ENCODE data around the gene HSD17B2.
A peak's percentile ranks its signal among the peaks of the same experiment; 100 is the strongest.
"Not testable (repeated sequence)": the region's sequence is repeated elsewhere in the genome, so short reads cannot be mapped to it uniquely, and the experiment has no call there.

HSD17B2 gene

DNA sequence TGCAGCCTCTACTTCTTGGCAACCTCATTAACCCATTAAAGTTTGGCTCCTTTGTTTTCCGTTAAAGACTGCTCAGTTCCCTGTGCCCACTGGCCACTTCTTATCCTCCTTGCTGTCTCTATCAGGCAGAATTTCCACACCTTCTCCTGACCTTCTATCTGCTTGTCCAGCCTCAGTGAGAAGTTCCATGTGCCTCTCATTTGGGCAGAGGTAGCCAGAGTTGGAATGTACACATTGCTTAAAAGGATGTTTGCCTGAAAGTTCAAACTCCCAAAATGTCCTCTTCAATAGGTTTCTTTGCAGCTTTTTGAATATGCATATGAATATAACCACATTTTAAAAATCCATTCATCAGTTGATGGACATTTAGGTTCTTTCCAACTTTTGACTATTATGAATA is 47.0 kb downstream of the HSD17B2 start:
- no peak for DNase-seq (ENCODE audit: low spot score)

DNA sequence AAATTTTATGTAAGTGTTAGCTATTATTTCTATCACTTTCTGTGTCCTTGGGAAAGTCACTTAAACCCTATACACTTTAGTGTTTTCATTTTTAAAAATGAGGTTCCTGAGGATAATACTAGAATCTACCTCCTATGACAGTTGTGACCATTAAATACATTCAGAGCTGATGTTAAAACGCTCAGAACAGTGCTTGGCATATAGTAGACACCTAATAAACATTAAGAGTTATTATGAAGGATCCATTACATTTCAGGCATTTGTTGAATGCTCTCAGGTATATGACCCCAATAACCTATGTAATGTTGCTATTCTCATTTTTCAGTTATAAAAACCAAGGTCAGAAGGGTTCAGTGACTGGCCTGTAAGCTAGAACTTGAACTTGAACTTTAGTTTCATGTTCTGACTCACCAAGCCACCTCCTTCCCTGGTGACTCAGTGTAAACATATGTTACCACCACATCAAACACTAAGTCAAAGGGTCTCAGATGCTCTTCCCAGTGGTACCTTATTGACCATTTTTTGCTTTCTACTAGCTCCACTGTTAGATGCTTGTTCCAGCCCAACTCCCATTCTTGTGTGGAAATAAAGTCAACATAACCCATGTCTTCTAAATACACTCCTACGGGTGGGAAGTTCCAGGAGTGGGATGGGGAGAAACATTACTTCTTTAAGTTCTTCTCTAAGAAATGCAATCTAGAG is 47.6 kb downstream of the HSD17B2 start:
- peak; percentile 44 for DNase-seq (ENCODE audit: low spot score)

DNA sequence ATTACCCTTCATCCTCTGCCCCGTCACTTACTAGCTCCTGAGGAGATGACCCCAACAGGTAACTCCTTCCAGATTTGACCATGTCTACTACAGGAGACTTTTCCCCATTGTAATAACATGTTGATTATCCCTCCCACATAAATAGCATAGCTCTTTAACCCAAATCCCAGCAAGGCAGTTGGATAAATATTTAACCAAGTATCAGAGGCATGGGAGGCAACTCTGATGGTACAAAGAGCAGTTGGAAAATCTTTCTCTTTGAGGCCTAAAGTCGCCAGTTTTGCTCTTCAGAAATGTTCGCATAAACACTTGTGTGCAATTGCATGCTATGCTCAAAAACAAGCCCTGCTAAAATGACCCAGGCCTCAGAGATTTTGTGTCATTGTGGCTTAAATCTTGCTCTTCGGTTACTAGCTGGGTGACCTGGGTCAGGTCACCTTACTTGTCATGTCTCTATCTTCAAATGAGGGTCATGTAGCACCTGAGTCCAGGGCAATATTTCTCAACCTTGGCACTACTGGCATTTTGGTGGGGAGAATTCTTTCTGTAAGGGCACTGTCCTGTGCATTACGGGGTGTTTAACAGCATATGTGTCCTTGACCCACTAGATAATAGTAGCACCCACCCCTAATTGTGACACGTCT is 48.8 kb downstream of the HSD17B2 start:
- no peak for DNase-seq (ENCODE audit: low spot score)

DNA sequence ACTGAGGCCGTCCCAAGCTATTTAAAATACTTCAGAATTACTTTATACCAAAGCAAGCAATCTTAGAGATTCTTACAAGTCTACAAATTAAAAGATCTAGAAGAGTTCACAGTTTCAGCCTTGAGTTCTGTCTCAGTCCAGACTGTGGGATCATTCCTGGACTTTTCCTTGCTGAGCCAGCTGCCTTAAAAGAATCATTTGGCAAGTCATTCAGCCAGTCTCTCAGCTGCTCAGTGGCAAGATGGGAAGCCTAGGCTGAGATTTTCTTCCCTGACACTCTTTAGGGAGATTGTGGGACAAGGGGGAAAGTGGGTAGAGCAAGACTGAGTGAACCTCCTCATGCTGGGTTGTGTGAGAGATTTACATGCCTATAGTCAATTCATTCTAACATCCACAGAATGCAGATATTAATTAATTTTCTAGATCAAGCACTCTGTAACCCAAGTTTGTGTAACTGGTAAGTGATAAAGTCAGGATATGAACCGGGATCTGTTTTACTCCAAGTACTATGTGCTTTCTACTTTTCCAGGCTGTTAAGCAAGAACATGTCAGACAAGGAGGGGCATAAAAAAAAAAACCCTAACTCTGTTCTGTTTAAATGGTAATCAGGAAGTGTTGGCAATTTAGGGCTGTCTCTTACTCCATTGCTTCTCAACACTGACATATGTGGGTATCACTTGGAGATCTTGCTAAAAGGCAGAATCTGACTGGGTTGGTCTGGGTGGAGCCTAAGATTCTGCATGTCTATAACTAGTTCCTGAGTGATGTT is 50.1 kb downstream of the HSD17B2 start:
- DNase-seq (ENCODE audit: low spot score), result no peak

DNA sequence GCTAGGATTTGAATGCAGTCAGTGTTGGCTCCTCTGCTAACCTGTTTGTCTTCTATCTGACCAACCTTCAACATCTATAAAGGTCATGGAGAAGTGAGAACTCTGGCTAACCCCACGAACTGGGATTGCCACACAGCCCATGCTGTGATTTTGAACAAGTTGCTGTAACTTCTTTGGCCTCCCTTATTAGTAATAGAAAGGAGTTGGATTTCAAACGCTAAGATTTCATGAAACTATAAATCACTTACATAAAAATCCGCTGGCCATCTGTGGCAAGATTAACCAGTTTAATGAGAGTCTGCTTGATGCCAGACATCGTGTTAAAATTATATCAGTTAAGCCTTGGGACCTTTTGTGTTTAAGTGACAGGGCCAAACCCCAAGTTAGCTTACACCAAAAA is 53.4 kb downstream of the HSD17B2 start:
- DNase-seq (ENCODE audit: low spot score), result no peak

DNA sequence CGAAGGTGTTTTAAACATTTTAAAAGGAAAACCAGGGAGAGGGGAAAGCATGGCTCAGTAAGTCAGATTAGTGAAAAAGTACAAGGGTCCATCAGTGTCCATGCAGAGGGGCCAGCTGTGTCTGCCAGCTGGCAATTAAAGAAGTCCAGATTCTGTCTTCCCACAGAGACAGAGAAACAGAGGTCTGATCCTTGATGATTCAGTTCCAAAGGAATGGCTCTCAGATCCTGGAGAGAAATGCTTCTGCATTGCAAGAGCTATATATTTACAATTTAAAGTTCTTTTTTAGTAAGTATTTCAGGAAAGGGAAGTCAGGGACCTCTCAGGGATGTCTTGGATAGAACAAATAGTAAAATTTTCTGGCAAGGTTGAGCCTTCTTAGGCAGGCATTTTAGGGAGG is 56.2 kb downstream of the HSD17B2 start:
- DNase-seq (ENCODE audit: low spot score), result peak; percentile 44

DNA sequence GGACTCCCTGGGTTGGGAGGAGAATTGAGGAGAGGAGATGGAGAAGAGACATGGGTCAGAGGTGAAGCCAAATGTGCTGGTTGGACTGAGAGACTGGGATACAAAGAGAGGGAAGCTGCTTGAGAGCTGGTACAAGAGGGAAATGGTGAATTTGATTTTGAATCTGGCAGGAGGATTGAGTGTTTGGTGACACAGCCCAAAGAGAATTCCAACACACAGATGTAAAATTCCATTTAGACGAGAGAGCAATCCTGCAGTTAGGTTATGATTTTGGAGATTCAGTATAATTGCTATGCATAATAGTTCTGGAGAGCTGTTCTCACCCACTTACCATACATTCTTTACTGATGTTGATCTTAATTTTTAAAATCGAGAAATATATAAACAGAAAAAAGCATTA is 57.7 kb downstream of the HSD17B2 start:
- no peak for DNase-seq (ENCODE audit: low spot score)

DNA sequence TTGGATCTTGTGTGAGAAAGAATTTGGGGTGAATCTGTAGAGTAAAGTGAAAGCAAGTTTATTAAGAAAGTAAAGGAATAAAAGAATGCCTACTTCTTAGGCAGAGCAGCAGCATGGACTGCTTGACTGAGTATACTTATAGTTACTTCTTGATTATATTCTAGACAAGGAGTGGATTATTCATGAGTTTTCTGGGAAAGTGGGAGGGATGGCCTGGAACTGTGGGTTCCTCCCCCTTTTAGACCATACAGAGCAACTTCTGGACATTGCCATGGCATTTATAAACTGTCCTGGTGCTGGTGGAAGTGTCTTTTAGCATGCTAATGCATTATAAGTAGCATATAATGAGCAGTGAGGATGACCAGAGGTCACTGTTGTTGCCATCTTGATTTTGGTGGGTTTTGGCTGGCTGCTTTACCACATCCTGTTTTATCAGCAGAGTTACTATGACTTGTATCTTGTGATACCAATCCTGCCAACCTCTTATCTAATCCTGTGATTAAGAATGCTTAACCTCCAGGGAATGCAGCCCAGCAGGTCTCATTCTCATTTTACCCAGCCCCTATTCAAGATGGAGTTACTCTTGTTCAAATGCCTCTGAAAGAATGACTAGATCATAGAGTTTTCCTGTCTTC is 58.7 kb downstream of the HSD17B2 start:
- DNase-seq (ENCODE audit: low spot score), result no peak

DNA sequence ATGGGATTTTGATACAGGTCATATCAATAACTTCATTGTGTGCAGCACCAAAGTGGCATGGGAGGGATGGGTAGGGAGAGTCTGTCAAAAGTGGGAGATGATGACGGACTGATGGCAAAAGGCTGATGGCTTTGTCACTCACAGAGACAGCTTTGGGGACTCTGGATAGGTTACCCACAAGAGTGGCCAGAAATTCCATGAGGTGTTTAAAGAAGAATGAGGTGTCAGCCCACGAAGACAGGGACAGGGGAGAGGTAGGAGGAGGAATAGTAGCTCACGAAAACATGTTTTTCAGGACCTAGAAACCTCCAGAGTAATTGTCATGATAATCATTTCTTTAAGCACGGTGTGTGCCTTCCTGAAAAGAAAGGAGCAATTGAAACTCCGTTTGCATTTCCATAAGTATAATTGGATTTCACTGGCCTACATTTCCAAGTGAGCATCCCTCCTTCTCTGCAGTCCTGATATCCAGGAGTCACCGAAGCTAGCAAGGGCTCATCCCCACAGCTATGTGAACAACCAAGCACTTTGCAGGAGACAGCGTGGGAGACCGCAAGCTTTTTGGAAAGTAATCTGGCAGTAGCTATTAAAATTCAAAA is 60.0 kb downstream of the HSD17B2 start:
- DNase-seq (ENCODE audit: low spot score), result no peak

DNA sequence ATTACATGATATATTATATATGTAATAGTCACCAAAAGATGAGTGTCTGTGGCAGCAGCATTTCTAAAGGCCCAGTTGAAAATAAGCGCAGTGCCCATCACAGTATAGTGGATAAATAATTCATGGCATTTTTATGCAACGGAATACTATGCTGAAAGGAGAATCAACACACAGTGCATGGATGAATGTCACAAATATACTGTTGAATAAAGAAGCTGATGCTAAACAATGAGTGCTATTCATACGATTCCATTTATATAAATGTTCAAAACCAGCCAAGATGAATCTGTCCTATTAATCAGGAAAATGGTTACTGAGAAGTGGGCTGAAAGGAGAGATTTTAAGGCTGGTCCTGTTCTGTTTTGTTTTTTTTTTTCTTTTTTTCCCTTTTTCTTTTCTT is 61.6 kb downstream of the HSD17B2 start:
- no peak for DNase-seq (ENCODE audit: low spot score)

DNA sequence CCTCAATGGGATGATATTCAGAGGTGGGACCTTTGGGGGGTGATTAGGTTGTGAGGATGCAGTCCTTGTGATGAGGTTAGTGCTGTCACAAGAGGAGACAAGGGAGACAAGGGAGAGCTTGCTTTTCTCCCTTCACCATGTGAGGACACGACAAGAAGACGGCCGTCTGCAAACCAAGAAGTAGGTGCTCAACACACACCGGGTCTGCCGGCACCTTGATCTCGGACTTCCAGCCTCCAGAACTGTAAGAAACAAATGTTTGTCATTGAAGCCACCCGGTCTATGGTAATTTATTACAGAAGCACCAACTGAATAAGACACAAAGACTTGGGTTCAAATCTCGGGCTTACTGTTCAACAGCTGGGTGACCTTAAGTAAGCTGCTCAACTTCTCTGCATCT is 70.1 kb downstream of the HSD17B2 start:
- no peak for DNase-seq (ENCODE audit: low spot score)

DNA sequence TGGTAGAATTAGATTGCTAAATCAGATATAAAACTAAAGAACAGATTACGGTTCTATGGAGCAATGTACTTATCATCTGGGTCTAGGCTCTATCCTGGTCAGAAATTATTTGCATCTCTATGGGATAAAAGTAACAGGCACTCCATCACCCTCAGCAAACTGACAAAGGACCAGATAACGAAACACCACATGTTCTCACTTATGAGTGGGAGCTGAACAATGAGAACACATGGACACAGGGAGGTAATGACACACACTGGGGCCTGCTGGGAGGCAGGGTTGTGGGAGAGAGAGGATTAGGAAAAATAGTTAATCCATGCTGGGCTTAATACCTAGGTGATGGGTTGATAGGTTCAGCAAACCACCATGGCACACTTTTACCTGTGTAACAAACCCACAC is 73.0 kb downstream of the HSD17B2 start:
- no peak for DNase-seq (ENCODE audit: low spot score)

DNA sequence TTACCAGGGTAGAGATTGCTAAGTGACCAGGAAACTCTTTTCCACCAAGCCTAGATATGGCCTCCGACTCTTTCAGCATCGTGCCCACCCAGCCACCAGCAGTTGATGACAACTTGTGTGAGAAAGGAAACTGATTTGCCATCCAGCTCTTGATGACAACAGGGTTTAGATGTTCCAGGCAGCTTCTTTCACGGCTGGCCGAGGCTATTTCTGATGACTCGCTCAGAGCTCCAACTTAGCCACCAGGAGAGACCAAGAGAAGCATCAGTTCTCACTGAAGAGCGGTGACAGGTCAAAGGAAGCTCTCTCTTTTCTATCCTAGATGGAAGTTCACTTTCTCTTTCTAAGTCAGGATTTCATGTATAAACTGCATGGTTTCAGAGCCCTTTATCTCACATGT is 73.7 kb downstream of the HSD17B2 start:
- no peak for DNase-seq (ENCODE audit: low spot score)

DNA sequence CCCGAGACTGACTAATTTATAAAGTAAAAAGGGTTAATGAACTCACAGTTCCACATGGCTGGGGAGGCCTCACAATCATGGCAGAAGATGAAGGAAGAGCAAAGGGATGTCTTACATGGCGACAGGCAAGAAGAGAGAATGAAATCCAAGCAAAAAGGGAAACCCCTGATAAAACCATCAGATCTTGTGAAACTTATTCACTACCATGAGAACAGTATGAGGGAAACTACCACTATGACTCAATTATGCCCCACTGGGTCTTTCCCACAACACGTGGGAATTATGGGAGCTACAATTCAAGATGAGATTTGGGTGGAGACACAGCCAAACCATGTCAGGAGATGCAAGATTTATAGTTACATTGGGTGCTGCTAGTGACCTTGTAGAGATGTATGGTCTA is 74.2 kb downstream of the HSD17B2 start:
- DNase-seq (ENCODE audit: low spot score), result not testable (repeated sequence)

DNA sequence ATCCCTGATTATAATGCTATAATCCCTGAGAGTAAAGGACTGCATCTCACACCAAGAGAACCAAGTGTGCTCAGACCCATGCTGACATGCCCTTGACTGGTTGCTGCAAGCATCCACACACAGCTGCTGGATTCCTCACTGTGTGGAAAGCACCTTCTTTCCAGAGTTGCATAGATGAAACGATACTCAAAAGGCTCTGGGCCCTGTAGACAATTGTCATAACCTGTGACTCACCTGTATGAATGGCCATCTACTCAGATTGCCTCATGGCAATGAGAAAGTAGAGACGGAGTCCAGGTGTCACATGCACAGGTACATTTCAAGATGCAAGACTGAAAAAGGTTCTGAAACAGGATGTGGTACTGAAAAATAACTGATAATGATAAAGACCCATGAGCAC is 76.9 kb downstream of the HSD17B2 start:
- DNase-seq (ENCODE audit: low spot score), result no peak

DNA sequence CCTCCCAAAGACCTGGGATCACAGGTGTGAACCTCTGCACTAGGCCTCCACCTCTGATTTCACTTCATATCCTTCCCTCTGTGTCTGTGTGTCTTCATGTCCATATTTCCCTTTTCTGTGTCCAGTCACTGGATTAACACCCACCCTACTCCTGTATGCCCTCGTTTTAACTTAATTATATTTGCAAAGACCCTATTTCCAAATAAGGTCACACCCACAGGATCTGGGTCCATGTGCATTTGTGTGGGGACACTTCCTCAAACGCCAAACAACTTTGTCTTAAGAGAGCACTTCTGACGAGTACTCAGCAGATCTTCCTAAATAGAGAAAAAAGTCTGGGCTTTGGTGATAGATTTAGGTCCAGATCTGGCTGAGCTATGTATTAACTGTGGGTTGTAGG is 78.7 kb downstream of the HSD17B2 start:
- no peak for DNase-seq (ENCODE audit: low spot score)

DNA sequence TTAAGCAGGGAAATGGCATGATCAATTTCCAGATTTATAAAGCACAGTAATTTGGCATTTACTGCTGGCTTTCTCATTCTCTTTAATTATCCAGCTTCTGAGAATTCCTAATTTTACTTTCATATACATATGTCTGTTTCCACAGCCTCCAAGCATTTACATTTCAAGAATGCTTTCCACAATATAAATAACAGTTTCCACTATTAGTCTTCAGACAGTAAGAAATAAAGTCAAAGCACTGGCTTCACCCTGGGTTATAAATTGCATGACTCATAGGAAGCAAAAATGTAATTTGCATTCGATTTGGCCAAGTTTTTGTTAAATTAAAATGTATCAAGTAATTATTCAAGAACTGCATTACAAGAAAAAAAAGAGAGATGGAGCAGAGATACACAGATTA is 81.5 kb downstream of the HSD17B2 start:
- DNase-seq (ENCODE audit: low spot score), result no peak

DNA sequence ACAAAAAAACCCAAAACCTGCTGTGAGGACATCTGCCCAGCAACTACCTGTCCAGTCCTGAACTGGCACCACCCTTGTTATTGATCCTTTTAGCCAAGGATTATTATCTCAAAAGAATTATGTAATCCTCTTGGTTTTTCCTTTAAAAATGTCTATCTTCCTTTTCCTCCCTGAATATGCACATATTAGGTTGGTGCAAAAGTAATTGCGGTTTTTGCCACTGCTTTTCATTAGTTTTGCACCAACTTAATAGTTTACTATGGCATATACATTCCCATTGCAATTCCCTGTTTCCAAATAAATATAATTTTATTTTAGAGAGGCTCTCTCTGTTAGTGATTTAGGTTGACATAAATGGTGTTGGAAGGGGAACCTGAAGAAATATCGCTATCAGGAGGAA is 83.7 kb downstream of the HSD17B2 start:
- no peak for DNase-seq (ENCODE audit: low spot score)

DNA sequence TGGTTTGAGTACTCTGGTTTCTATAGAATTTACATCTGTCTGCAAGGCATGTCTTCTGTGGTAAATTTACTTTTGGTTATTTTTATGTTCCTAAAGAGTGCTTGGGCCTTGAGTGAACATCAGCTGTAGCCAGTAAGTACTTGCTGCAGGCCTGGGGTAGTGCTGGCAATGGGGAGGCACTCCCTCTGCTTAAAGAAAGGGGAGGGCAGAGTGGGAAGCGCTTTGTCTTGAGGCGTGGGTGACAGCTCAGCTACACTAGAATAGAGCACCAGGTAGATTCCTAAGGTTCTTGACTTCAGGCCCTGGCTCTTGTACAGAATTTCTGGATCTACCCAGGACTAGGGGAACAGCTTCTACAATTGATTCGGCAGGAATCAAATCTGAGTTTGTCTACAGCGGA is 84.4 kb downstream of the HSD17B2 start:
- DNase-seq (ENCODE audit: low spot score), result no peak

DNA sequence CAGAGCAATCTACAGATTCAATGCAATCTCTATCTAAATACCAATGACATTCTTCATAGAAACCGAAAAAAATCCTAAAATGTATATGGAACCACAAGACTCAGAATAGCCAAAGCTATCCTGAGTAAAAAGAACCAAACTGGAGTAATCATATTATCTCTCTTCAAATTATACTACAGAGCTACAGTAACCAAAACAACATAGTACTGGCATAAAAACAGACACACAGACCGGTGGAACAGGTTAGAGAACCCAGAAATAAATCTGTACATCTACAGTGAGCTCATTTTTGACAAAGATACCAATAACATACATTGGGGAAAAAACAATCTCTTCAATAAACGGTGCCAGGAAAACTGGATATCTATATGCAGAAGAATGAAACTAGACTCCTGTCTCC is 89.6 kb downstream of the HSD17B2 start:
- DNase-seq (ENCODE audit: low spot score), result no peak

DNA sequence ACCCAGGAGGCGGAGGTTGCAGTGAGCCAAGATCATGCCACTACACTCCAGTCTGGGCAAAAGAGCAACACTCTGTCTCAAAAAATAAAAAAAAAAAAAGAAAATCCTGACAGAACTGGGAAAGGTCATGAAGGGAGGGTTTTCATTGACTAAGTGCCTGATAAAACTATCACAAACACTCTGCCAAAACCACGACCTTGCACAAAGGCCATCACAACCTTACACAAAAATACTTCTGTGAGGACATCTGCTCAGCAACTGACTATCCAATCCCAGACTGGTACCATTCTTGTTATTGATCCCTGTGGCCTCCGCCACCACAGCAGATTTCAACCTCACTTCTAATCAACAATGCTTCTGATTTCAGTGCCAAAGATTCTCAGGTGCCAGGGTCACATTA is 94.8 kb downstream of the HSD17B2 start:
- no peak for DNase-seq (ENCODE audit: low spot score)

DNA sequence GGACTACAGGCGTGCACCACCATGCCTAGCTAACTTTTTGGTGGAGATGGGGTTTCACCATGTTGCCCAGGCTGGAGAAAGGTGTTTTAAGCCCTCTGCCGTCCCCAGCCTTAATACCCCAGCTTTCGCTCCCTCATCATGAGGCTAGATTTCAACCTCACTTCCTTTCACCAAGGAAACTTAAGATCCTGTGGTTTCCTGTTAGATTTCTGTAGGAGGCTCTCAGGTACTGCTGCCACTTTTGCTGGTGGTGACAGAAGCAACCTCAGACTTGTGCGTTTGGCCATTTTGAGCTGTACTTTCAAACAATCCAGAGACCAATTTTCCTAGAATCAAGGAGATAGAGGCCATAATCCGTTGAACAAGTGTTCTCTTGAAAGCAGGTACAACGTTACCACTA is 98.7 kb downstream of the HSD17B2 start:
- DNase-seq (ENCODE audit: low spot score), result no peak

DNA sequence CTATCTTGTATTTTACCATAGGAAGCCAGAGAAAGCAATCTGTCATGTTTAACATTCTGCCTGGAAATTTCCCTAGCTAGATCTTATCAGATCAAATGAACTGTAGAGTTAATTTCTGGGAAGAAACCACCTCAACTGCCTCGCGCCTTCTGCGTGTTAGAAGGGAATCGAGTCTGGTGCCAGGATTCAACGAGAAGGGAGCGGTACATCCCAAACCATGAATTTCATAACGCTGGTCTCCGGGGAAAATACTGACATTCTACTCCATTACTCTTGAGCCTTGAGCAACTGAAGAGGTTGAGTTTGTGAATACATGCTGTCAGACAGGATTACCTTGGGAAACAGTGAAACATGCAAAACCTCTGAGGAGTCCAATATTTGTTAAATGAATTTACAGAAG is 99.8 kb downstream of the HSD17B2 start:
- no peak for DNase-seq (ENCODE audit: low spot score)
